ENCODE data around the gene INAFM2.

- TF ChIP-seq POLR2A (IDR thresholded peaks at IDR 0.05; ENCODE audit: low read length) (no peak), GATA1 (IDR thresholded peaks at IDR 0.05; ENCODE audit: low read depth, low read length) (no peak)
These were observed 35.5 kb upstream of the INAFM2 start for GRCh38 chr15:40287968-40288367.
